Tongue (tissue), 2 donors: ENCODE measurements around the gene SMIM41. TPM values are rescaled to one million over a fixed set of nuclear protein-coding genes. Genes with fewer than 3 reads are reported as not detected.
"Not testable (repeated sequence)": the region's sequence is repeated elsewhere in the genome, so short reads cannot be mapped to it uniquely, and the experiment has no call there.

ENCODE experiments used
- DNase-seq: peaks from one replicate; pipeline ENCODE4 v3.0.0-alpha.2; 2015
- total RNA-seq: library from RNA; depleted of rRNA; stranded (reverse); fragments of >200 nt; gene quantifications from one replicate; pipeline ENCODE4 v1.2.3, GENCODE V29; 2014

The SMIM41 gene
- total RNA-seq, 1 donor from 2014 or later: 0.82 TPM

DNA sequence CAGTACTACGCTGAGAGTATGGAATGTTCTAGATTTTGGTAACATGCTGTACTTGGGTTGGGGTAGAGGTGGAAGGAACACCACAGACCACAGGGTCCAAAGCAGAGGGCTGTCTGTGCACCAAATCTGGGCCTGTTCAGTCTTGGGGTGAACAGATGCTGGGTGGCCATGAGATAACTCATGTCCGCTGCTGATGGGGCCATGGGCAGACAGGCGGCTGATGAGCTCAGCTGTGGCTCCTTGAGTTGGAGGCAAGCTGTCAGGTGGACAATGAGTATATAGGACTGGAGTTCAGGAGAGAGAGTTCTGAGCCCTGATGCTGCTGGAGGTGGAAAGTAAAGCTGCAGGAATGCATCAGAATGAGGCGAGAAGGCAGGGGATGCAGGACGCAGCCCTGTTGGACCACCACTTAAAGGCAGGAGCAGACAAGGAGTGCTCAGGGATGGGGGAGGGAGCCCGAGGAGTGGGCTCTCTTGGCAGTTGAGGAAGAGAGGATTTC lies 6.2 kb downstream of the SMIM41 start:
- DNase-seq: no peak

DNA sequence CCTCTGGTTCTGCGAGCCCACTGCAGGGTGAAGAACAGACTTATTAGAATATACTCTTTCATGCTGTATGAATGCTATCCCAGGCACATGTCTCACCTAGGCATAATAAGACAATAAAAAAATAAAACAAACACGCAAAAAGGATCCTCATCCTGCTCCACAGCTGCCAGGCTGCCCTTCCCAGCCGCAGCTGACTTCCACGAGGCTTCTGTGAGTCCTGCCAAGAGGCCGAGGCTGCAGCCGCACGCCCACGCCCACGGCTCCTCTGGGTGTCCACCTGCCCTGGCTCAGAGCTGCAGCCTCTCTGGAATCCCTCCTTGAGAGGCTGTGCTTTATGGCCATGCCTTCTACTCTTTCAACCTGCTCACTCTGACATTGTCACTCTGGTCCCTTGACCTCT lies 6.9 kb downstream of the SMIM41 start:
- no peak for DNase-seq

DNA sequence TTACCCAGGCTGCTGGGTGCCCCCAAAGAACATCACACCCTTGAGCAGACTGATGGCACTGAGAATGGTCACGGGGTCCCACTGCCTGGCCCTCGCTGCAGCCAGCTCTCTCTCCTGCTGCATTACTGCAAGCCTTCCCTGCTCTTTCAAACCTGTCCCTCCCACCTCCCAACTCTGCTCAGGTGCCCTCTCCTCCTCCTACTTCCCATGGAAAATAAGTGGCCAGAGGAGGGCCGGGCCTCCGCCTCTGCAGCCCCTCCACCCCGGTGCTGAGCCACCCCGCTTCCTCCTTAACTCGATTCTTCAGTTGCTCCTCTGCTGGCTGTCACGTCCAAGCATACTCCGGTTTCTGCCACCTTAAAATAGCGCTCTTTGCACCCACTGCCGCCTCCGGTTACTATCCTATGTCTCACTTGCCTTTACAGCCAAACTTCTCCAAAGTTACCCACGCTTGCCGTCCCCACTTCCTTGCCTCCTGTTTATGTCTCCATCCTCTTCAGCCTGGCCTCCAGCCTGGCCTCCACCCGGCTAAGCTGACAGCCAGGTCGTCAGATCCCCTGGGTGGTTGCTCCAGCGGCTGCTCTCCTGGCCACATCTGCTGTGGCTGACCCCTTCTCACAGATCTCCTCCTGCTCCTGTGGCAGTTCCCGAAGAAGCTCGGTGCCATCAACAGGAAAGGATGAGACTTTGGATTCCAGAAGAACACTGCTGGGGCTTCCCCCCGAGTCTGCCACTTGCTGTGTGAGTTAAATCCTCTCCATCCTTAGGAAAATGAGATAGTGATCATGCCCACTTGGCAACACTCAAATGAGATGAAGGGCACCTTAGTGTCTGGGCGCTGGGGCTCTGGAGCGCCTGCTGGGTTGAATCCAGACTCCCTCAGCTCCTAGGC lies 7.7 kb downstream of the SMIM41 start:
- DNase-seq: no peak

DNA sequence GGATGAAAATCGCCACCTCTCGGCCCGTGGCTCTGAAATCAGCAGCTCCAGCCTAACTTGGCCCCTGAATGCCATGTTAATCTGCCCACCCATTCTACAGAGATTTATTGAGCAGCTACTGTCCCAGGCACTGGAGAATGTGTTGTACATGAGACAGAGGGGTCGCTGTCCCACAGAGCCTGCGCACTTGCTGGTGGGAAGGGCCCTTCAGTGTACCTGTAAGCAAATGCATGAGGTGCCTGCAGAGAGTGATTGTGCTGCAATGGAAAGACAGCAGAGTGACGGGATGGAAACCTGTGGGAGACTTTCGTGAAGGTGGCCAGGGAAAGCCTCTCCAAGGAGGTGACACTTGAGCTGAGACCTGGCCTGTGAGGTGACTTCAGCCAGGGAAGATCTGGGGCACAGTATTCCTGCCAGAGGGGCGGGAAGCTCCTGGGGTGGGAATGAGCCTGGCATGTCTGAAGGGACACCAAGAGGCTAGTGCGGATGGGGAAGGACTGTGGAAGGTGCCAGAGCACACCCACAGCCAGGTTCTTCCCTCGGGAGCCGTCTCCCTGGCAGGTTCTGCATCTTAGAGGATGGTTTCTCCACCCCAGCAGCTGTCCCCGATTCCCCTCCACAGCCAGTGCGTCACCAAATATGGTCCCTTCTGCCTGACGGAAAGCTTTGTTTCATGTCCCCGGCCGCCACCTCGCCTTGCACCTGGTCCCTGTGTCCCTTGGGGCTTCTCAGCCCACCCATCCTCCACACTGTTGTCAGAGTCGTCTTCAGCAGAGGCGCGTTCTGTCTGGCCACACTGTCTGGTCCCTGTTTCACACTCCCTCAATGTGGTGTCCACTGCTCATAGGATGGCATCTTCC lies 8.7 kb downstream of the SMIM41 start:
- DNase-seq: no peak

DNA sequence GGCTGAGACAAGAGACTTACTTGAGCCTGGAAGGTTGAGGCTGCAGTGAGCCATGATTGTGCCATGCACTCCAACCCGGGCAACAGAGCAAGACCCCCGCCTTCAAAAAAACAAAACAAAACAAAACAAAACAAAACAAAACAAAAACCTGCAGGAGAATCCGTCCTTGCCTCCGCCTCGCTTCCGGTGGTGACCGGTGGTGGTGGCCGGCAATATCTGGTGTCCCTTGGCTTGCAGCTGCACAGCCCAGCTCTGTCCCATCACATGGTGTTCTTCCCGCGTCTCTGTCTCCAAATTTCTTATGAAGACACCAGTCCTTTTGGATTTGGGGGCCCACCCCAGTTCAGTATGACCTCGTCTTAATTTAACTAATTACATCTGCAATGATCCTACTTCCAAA lies 10.0 kb downstream of the SMIM41 start:
- DNase-seq: no peak

DNA sequence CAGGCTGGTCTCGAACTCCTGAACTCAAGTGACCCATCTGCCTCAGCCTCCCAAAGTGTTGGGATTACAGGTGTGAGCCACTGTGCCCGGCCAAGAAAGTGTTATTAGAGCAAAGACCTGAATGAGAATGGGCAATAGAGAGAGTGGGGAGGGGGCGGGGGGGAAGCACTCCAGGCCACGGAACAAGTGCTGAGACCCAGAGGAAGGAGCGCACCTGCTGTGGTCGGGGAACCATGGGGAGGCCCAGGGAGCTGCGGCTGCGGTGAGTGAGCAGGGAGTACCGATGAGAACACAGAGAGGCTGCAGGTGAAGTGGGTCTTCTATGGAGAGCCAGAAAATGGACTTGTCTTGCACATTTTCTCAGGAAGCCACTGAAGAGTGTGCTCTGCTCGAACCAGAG lies 10.8 kb downstream of the SMIM41 start:
- DNase-seq: no peak

DNA sequence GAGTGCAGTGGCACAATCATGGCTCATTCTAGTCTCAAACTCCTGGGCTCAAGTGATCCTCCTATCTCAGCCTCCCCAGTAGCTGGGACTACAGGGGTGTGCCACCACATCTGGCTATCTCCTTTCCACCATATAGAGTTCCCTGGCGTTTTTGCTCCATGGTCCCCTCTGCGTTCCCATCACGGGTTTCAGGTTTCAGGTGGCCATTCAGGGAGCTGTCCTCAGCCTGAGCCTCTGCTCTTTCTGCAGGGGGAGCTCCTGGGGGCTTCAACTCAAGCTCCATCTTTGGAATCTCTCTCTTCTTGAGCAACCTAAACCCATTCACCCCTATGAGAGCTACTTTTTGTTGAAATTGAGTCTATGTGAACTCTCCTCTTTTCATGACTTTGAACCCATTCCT lies 11.6 kb downstream of the SMIM41 start:
- DNase-seq: no peak

DNA sequence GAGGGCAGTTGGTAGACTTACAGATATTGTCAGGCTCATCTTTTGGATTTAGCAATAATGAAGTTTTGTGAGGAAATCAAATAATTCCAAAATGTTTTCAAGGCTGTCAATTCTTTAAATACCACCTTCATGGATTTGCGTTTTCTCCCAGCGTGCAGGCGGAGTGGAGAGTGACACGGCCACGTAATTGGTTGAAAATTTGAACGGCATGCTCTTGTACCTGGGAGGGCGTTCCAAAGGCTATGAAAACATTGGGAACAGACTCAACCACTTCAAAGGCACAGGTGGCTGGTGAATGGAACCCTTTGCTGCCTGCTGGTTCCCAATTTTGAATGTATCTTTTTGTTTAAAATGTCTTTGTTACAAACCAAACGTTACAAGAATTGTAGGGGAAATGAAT lies 12.4 kb downstream of the SMIM41 start:
- no peak for DNase-seq

DNA sequence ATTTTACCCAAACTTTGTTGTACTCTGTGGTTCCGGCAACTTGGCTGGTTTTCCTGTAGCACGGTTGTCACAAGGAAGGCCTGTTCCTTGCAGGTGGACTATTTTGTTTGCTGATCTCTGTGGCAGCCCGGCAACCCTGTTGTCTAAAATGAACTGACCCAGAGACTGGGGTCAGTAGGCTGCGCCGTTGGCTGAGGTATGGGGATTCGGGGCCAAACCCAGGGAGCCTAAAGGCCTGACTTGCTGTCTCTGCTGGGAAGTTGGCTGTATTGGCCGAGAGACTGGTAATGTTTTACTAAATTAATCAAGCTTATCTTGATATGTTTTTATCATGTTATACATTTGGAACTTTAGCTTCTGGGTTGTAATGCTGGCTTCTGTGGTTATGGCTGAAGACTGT lies 13.8 kb downstream of the SMIM41 start:
- no peak for DNase-seq

DNA sequence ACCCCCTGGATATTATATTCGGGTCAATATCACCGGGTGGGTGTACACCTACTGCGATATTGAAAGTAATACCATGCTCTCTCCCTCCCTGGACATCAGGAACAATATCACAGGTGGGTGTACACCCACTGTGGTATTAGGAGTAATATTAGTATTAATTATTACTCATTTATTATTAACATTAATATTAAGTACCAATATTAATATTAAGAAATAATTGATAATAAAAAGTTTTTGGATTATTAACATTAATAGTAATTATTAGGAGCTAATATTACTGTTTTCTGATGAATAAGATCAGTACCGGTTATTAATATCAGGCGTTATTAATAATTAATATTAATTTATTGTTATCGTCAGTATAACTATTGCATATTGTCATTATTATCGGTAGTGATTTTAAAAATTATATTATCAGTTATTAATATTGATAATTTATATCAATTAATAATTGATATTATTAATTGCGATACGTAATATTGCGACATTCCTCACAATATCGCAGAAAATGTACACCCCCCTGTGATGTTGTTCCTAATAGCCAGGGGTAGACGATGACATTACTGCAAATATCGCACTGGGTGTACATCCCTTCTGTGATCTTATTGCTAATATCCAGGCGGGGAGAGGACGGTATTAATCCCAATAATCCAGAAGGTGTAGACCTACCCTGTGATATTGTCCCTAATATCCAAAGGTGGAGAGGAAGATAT lies 17.0 kb downstream of the SMIM41 start:
- DNase-seq: no peak

DNA sequence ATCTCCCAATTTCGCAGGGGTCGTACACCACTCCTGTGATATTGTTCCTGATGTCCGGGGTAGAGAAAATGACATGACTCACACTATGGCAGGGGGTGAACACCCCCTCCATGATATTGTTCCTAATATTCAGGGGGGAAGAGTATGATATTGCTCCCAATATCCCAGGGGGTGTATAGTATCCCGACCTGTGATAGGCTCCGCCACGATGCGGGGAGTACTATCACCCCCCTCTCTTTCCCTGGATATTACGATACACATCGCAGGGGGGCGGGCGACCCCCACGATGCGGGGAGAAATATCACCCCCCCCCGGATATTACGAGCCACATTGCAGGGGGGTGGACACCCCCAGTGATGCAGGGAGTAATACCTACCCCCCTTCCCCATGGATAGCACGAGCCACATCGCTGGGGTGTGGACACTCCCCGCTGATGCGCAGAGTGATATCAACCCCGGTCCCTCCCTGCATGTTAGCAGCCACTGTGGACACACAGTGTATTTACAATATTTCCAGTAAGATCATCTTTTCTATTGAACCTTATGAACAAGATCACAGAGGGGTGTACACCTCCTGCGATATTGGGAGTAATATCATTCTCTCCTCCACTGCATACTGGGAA lies 17.7 kb downstream of the SMIM41 start:
- no peak for DNase-seq

DNA sequence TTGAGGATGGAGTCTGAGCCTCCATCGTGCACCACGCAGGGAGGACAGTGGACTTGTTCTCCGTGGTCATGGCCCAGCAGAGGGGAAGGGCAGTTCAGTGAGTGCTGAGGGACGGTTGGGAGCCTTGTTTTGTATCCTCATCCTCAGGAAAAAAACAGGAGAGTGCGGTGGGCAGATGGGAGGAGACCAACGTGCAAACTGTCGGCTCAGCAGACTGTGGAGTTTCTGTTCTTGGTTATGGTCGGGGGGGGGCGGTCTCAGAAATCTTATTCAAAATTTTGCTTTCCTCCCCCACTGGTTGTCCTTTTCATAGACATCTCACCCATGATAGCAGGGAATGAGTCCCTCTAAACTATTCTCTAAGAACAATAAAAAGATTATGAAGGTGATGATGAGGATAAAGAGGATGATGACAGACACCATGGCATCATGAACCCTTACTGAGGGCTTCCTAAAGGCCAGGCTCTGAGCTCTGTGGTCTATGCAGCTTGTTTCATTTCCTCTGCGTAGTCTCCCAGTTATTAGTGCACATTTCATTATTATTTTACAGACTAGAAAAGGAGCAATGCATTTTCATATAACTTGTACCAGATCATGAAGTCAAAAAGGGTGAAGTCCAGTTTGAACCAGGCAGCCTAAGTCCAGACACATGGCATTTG lies 25.1 kb downstream of the SMIM41 start:
- not testable (repeated sequence) for DNase-seq

DNA sequence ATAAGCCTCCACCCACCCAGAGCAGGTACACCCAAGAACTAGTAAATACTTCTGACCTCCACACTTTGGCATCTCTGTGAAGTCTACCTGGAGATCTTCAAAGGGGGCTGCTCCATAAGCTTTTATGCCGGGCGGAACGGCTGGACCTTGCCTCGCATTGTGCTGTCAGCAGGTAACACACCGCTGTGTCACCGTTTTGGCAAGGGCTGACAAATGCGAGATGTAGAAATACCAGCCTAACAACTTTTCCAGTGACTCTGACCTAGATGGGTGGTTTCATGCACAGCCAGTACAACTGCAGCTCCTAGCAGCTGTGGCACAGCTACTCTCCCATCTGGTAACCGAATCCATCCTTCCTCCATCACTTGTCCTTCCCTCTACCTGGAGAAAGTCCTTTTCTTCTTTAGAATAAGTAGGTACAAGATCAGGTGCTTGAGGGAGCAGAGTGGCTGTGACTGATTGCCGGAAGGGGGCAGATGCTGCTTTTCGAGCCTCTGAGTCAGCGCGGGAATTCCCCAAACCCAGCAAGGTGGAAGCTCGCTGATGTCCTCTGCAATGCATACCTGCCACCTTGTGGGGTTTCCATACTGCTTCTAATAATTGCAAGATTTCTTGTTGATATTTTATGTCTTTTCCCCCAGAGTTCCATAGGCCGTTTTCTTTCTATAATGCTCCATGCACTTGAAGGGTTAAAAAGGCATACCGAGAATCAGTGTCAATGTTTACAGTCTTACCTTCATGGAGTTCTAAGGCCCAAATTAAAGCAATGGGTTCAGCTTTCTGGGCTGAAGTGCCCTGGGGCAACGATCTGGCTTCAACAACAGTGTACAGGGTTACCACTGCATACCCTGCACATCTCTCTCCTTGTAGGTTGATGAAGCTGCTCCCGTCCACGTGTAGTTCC lies 37.0 kb downstream of the SMIM41 start:
- peak; percentile 53 for DNase-seq

DNA sequence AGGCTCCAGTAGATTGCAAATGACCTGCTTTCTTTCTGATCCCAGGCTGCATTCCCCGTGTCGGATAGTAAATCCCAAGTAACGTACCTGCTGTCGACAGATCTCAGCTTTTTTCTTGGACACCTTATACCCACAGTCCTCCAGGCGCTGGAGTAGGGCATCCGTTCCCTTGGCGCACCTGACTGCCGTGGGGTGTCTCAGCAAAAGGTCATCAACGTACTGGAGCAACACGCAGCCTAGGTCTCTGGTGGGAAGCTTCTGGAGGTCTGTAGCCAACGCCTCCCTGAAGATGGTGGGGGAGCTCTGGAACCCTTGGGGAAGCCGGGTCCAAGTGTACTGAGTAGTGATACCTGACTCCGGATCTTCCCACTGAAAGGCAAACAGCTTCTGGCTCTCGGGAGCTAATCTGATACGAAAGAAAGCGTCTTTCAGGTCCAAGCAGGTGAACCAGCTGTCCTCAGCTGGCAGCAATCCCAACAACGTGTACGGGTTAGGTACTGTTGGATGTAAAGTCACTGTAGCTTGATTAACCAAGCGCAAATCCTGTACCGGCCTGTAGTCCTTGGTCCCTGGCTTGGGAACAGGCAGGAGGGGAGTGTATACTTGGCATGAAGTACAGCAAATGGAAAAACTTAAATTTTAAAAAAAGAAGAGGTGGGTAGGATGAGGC lies 38.4 kb downstream of the SMIM41 start:
- DNase-seq: not testable (repeated sequence)

DNA sequence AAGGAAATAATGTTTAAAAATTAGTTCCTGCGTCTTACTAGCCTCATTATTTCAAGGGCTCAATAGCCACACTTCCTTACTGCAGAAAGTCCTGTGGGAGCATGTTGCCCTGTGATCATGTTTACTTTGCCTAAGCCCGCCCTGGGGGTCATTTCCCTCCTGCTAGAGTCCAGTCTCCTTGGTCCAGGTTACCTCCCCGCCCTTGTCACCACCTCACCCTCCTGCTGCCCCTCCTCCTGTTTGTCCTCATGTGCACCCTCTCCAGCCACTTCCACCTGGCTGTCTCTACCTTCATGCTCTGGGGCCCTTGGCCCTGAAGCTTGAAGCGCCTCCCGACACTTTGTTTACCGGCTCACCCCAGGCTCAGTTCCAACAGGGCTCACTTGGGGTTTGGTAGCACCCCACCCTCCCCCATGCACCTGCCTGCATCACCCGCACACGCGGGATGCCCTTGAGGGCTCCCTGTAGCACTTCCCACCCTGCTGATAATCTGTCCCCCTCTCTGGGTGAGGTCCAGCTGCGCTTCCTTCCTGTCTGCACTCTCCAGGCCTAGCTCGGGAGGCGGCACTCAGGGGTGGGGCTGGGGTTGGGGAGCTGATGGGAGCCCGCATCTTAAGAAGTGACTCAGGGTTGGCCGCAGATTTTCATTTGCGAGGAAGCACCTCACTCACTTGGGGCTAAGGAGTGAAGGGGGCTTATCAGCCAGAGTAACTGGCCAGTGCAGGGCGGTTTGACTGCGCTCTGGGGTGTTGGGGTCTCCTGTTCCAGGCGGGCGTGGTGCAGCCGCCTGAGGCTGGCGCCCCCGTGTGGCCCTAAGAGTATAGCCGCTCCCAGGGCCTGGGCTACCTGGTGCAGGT lies 40.1 kb downstream of the SMIM41 start:
- no peak for DNase-seq

DNA sequence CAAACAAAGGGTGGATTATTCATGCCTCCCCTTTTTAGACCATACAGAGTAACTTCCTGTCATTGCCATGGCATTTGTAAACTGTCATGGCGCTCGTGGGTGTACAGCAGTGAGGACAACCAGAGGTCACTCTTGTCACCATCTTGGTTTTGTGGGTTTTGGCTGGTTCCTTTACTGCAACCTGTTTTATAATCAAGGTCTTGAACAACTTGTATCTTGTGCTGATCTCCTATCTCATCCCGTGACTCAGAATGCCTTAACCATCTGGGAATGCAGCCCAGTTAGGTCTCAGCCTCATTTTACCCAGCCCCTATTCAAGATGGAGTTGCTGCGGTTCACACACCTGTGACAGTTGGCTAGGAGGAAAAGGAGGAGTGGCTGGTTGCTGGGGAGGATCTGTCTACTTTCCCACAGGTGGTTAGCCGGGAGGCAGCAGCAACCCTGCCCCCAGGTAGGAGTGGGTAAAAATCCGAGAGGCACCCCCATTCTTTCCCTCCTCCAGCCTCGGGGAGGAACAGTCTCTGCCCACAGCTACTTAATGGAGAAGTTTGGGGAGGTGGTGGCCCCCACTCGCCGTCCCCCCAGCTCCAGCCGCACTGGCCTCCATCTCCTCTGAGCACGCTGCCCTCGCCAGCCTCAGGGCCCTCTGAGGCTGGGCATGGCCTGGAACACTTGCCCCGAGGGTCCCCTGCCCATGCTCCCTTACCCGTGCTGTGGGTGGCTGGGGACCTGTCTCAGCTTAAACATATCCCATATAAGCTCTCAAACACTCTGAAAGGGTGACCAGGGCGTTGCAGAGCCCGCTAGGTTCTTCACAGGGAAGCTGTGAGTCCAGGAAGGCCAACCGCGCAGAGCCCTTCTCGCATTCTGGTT lies 41.7 kb downstream of the SMIM41 start:
- DNase-seq: no peak

DNA sequence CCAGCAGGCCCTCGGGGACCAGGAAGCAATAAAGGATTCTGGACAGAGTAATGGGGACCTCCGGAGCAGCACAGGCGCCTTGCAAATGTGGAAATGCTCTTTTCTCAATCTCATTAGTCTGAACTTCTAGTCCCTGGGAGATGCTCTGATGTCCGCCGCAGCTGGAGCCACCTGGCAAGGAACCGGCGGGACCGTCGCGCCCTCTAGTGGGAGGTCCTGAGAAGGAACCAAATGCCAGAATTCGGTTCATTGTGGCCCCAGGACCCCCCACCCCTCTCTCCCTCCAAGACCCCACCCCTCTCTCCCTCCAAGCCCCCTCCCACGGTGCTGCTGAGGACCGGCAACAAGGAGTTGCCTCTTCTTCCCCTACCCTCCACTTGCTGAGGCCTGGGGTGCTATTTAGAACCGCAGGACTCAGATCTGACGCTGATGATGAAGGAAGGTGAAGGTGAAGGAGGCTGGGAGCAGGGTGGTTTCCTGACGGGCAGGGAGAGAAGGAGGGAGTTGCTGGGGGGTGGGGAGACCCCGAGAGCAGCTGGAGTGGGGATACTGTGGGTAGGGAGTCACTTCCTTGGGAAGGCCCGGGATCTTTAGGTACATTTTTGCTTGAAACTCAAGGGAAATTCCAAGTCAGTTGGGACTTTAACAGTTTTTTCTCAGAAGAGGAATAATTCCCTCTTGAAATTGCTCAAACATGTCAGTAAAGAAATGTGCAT lies 42.5 kb downstream of the SMIM41 start:
- DNase-seq: peak; percentile 85
